ELR (cell line): ENCODE data around the gene BRD3OS.
A peak's percentile ranks its signal among the peaks of the same experiment; 100 is the strongest.

Source experiments
- DNase-seq: peaks from one replicate; pipeline ENCODE4 v3.0.0-alpha.2; 2015; ENCODE audit warnings: low read depth

BRD3OS gene

GRCh38 chr9:133989625-133990365, 35.5 kb upstream of the BRD3OS start:
- no peak for DNase-seq

DNA sequence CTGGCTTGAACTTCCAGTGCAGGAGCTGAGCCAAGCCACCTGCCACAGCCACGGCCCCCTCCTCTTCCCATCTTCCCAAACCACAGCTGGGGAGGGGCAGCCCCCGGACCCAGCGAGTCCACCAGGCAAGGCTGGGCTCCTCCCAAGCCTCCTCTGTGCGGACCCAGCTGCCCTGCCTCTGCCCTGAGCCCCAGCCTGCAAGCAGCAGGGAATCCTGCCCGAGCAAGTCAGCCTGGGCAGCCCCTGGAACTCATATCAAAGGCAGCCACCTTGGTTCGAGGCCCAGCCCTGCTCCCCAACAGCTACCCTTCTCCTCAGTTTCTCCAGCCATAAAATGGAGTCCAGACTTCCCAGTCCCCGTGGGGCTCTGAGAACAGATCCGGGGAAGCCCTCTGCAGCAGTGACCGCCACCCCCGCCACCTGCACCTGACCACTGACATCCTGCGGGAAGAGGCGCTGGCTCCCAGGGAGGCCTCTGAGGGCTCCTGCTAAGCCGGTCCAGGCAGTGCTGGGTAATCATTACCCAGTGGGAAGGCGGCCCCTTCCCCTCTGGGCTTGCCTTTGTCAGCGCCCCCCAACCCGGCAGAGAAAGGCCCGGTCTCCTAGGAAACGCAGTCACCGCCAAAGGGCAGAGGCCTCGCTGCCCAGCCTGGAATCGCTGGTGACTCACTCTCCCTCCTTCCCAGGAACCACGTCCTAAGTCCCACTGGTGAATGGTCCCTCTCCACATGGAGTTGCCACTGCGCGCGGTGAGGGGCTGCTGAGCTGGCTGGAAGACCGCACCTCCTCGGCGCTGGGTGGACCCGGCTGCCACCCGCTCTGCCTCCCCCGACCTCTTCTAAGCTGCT, 34.7 kb upstream of the BRD3OS start:
- DNase-seq, result peak; percentile 92

GRCh38 chr9:133991214-133991921, 33.9 kb upstream of the BRD3OS start:
- peak; percentile 39 for DNase-seq

DNA sequence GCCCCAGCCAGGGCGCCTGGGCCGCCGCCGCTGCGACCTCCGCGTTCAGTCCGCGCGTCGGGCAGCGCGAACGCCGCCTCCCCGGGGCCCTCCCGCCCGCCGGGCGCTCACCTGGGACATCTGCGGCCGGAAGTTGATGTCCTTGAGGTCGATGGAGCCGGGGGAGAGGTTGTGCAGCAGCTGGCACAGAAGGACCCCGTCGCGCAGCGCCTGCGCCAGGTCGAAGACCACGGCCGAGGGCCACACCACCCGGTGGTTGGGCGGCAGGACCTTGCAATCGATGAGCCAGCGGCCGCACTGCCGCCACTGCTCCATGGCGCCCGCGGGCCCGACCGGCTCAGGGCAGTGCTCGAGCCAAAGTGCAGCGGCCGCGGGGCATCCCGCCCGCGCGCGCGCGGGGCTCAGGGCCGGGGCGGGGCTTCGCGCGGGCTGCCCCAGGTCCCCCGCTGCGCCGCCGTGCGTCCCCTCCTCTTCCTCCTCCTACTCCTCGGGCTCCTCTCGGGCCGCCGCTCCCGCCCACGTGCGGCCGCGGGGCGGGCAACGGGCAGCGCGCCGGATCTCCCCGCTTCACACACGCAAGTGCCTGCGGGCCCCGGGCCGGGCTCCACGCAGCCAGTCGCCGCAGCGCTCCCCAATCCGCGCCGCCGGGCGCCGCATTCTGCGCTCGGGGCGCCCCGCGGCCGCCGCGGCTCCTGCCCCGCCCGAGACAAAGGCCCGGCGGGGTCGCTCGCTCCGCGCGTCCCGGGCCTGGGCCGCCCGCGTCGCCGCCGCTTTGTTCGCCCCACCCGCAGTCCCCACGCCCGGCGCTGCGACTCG, 33.1 kb upstream of the BRD3OS start, which contains the start of gene VAV2:
Gene VAV2 (minus strand): TSS at position 361 of the 816 bp plus-strand sequence. CDS start 46 bp downstream, at position 315.
- DNase-seq, result peak; percentile 78

DNA sequence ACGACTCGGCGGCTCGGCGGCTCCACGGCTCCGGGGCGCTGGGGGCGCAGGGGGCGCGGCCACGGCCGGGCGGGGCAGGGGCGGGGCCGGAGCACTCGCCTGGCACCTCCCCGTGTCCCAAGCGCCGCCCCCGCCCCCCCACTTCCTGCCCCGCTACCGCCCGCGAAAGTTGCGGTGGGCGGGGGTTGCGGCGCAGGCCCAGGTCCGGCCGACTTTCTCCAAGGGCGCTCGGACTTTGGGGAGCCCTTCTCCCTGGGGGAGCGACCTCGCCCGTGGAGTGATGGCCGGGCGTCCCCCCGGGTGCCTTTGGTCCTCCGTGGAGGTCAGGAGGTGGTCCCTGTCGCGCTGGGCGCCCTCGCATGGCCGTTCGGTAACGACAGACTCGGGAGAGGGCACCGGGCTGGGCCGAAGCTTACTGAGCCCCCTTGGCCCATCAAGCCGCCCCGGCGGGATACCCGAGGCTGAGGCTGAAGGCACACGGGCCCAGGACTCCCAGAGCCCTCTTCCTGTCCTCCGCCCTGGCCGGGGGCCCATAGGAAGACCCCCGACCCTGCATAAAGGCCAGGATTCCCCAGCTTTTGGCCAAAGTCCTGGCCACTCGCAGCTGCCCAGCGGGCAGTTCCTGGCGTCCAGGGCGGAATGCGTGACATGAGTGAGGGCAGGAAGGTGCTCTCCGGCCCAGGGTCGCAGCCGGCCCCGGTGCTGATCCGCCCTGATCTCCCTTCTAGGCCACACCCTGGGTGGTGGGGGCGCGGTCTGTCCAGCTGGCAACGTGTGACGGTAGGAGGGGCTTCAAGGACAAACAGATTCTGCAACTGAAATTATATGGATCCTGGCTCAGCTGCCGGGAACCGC, 32.3 kb upstream of the BRD3OS start:
- DNase-seq, result peak; percentile 95

DNA sequence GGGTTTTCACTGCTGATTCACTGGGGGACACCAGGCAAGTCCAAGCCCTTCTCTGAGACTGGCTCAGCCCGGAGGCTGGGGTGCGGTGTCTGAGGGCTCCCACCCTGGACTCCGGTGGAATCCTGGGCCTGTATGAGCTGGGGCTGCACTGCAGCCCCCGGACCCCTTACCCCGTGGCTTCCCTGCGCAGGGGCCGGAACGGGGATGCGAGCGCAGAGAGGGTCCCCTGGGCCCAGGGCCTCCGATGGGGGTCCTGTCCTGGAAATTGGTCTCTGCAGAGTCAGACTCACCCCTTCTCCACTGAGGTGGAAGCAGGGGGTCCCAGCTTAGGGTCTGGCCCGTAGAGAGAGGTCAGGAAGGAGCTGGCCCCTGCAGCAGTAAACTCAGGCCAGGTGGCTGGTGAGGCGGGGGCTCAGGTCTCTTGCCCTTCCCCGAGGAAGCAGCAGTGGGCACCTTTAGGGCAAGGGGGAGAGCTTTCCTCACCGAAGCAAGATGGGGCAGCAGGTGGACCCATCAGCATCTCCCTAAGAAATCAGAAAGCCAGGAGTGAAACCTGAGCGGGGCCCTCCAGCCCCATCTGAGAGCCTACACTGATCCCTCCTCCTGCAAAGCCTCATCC, 31.5 kb upstream of the BRD3OS start:
- DNase-seq, result no peak

DNA sequence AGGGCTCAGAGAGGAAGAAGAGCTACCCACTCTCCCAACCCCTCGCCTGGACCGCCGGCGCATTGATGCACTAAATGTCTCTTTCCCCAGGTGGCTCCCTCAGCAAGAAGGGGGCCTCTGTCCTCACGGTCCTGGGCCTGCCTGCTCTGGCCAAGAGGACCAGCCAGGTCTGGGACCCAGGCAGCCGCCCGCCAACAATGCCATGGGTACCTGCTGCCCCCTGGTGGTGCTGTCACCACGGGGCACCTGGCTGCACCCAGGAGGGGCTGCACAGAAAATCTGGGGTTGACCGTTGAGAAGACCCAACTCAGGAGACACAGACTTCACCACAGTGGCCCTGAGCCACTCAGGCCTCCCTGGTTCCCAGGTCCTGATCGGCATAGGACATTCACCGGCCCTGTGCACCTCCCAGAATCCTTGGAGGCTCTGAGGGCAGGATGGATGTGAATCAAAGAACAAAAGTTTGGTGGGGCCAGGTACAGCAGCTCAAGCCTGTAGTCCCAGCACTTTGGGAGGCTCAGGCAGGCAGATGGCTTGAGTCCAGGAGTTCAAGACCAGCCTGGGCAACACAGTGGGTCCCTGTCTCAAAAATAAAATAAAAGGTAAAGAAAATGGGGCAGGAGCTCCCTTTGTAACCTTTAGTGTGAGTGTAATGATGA, 30.8 kb upstream of the BRD3OS start:
- DNase-seq, result peak; percentile 74

DNA sequence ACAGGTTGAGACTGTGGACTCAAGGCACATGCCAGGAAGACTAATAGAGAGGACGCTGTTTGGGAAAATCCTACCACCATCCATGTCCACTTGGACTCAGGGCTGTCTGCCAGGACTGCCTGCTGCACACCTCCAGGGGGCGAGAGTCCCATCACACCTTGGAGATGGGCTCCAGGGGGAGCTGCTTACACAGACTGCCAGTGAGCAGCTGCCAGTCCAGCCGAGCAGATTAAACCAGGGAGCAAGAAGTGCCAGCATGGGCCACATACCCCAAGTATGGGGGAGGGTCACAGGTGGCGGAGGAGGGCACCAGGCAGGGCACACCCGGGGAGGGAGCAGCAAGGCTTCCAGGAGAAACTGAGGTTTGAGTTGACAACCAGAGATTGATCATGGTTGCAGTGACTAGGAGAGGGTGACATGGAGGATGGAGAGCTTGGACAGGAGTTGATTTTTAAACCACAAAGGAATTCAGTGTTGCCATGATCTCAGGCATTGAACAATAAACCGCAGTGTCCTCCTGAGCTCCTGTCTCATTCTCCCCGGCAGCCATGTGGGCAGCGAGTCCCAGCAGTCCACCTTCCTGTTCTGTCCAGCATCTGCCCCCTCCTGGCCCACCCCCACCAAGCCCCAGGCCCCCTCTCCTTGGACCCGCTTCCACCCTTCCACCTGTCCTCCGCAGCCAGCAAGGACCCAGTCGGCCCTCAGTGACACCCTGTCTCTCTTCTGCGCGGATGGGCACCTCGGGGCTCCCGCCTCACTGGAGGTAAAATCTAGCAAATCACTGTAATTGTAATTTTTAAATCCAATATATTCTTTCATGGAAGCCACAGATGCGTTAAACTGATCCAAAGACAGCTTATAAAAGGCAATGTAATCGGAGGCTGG, 30.0 kb upstream of the BRD3OS start:
- peak; percentile 37 for DNase-seq

- DNase-seq, result no peak
These were observed 28.5 kb upstream of the BRD3OS start for GRCh38 chr9:133996531-133997520.

DNA sequence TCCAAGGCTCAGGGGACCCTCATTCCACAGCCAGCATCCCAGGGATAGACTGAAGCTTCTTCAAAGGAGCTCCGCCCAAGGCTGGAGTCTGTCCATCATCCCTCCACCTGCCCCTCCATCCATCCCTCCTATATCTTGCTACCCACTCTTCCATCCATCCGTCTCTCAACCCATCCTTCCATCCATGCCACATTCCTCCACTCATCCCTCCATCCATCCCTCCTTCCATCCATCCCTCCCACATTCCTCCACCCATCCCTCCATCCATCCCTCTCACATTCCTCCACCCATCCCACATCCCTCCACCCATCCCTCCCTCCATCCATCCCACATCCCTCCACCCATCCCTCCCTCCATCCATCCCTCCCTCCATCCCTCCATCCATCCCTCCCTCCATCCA, 27.7 kb upstream of the BRD3OS start:
- DNase-seq, result no peak

GRCh38 chr9:133998915-133999595, 26.2 kb upstream of the BRD3OS start:
- no peak for DNase-seq

GRCh38 chr9:133999851-134000265, 25.4 kb upstream of the BRD3OS start:
- no peak for DNase-seq

- DNase-seq, result no peak
These were observed 22.5 kb upstream of the BRD3OS start for GRCh38 chr9:134002796-134003195.

- DNase-seq, result no peak
These were observed 22.0 kb upstream of the BRD3OS start for GRCh38 chr9:134003237-134003636.

DNA sequence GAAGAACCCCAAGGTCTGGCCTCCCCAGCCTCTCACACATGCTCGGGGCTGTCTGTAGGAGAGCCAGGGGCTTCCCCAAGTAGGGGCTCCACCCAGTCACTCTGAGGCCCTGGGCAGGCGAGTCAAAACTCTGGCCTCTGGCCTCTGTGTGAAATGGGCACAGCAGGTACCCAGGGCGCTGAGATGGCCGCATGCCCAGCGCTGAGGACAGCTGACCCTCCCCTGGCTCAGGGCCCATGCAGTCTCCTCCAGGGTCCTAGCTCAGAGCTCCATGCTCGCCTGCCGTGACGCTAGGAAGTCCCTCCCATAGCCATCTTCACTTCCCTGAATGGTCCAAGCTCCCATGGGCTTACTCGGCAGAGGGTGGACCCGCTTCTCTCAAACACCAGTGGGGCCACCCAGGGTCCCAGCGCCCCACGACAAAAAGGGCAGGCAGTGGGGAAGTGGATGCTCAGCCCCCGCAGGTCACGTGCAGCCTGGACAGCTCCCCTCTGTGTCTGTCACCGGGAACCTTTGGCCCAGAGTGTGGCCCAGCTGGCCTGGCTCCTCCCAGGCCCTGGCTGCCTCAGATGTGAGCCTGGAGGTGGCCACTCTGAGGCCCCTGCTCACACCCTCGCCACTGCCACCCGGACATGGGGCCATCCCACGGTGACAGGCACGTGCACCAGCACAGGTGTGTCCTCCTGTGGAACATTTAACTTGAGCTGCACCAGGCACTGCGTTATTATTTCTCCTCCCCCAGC, 21.0 kb upstream of the BRD3OS start:
- no peak for DNase-seq

- no peak for DNase-seq
These were observed 20.4 kb upstream of the BRD3OS start for GRCh38 chr9:134004881-134005280.
